ENCODE measurements around the gene HNRNPC. TPM values are rescaled to one million over a fixed set of nuclear protein-coding genes. Genes with fewer than 3 reads are reported as not detected.
A peak's percentile ranks its signal among the peaks of the same experiment; 100 is the strongest.

HNRNPC gene
- total RNA-seq, 2 experiments from 2014 or later, result 684 to 863 TPM

- Mint-ChIP-seq H3K4me3 (no peak overlapping the region), H3K27ac (no peak overlapping the region)
- POLR2A ChIA-PET, result no interaction called here
Observed at GRCh38 chr14:21201732-21202462, 67.3 kb downstream of the HNRNPC start.

GRCh38 chr14:21200752-21201461 is 68.3 kb downstream of the HNRNPC start:
- no peak for DNase-seq
- Mint-ChIP-seq H3K27ac (no peak overlapping the region), H3K9me3 (no peaks in the 10 kb centered on the region), H3K27me3 (peaks cover 3% of the 10 kb centered on the region), H3K4me1 (no peaks in the 10 kb centered on the region), H3K4me3 (no peak overlapping the region), H3K36me3 (ENCODE audit: low read depth) (peaks cover 24% of the 10 kb centered on the region)
- POLR2A ChIA-PET, result no interaction called here
- CTCF ChIA-PET, result interaction anchor here (0.9 kb wide), 1 partner anchor 16 kb away, joined by 3 read pairs; no protein-coding TSS in a partner anchor

More at GRCh38 chr14:21201732-21202462, 67.3 kb downstream of the HNRNPC start:
- Mint-ChIP-seq H3K9me3 (no peaks in the 10 kb centered on the region), H3K4me1 (no peaks in the 10 kb centered on the region), H3K36me3 (ENCODE audit: low read depth) (peaks cover 31% of the 10 kb centered on the region), H3K27me3 (no peaks in the 10 kb centered on the region)
- CTCF ChIA-PET, result interaction anchor here (1.2 kb wide), 1 partner anchor 226 kb away, joined by 3 read pairs; no protein-coding TSS in a partner anchor
- no peak for DNase-seq

- no peak for DNase-seq
- ChIA-PET POLR2A (no interaction called here), CTCF (interaction anchor here (0.9 kb wide), 1 partner anchor 17 kb away, joined by 3 read pairs; no protein-coding TSS in a partner anchor)
- H3K27ac Mint-ChIP-seq, result no peak overlapping the region
- H3K4me3 Mint-ChIP-seq, result no peak overlapping the region
- peaks cover 19% of the 10 kb centered on the region for H3K36me3 Mint-ChIP-seq (ENCODE audit: low read depth)
- peaks cover 8% of the 10 kb centered on the region for H3K27me3 Mint-ChIP-seq
- H3K9me3 Mint-ChIP-seq, result no peaks in the 10 kb centered on the region
- H3K4me1 Mint-ChIP-seq, result no peaks in the 10 kb centered on the region
Observed at GRCh38 chr14:21199611-21200560, 69.4 kb downstream of the HNRNPC start.

DNA sequence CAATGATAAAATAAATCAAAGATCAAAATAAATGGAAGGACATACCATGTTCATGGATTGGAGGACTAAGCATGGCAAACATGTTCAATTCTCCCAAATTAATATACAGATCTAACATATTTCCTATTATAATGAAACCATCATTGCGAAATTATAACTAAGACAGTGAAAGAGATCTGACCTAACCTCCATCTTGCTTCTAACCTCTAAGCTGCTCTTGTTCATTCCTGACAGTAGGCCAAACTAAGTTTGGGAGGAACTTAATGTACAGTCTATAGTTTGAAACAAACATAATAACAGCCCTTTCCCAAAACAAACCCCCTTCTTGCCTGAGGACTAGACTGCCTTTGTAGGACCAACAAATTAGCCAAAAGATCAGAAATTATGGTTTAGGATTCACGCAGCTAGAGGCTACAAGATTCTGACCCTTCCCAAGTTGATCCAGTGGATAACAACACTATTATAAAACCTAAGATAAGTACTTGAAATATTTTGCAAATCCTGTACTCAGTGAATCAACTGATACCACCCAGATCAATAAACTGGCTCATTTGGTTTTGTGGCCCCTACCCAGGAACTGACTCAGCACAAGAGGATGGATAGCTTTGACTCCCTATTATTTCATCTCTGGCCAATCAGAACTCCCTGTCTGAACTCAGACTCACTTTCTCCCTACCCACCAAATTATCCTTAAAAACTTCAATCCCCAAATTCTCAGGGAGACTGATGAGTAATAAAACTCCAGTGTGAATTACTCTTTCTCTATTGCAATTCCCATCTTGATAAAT is 71.6 kb downstream of the HNRNPC start:
- Mint-ChIP-seq H3K27ac (no peak overlapping the region), H3K36me3 (ENCODE audit: low read depth) (peaks cover 4% of the 10 kb centered on the region), H3K4me3 (peak overlapping the region; percentile 0), H3K9me3 (no peaks in the 10 kb centered on the region), H3K4me1 (peaks cover under 1% of the 10 kb centered on the region), H3K27me3 (peaks cover 16% of the 10 kb centered on the region)
- ChIA-PET CTCF (interaction anchor here (0.5 kb wide), 1 partner anchor 56 kb away, joined by 3 read pairs; no protein-coding TSS in a partner anchor), POLR2A (no interaction called here)
- no peak for DNase-seq

DNA sequence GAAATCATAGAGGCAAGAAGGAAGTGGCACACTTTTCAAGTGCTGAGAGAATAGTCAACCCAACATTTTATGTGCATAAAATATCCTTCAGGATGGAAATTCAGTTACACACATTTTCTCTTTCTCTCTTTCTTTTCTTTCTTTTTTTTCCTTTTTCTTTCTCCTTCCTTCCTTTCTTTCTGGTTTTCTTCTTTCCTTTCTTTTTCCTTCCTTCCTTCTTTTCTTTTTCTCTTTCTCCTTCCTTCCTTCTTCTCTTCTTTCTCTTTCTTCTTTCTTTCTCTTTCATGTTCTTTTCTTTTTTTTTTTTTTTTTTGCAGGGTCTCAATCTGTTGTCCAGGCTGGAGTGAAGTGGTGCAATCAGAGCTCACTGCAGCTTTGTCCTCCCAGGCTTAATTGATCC is 74.6 kb downstream of the HNRNPC start:
- Mint-ChIP-seq H3K4me3 (no peak overlapping the region), H3K27ac (no peak overlapping the region)
- CTCF ChIA-PET, result no interaction called here

GRCh38 chr14:21192875-21193535 is 76.2 kb downstream of the HNRNPC start:
- Mint-ChIP-seq H3K36me3 (ENCODE audit: low read depth) (no peaks in the 10 kb centered on the region), H3K4me3 (peak overlapping the region; percentile 60), H3K9me3 (no peaks in the 10 kb centered on the region), H3K27ac (no peak overlapping the region), H3K4me1 (peaks cover 15% of the 10 kb centered on the region), H3K27me3 (peaks cover 16% of the 10 kb centered on the region)
- POLR2A ChIA-PET, result interaction anchor here (0.6 to 0.7 kb wide), 2 partner anchors 51 to 63 kb away, joined by 3 to 5 read pairs; no protein-coding TSS in a partner anchor
- DNase-seq, result no peak
- CTCF ChIA-PET, result interaction anchor here (1.5 to 1.7 kb wide), 2 partner anchors 89 to 101 kb away, joined by 3 to 5 read pairs; no protein-coding TSS in a partner anchor

More for the DNA sequence above, 74.6 kb downstream of the HNRNPC start:
- POLR2A ChIA-PET, result no interaction called here
- no peaks in the 10 kb centered on the region for H3K9me3 Mint-ChIP-seq
- peaks cover 16% of the 10 kb centered on the region for H3K27me3 Mint-ChIP-seq
- DNase-seq, result no peak
- H3K36me3 Mint-ChIP-seq (ENCODE audit: low read depth), result no peaks in the 10 kb centered on the region
- peaks cover 15% of the 10 kb centered on the region for H3K4me1 Mint-ChIP-seq

- H3K27ac Mint-ChIP-seq, result no peak overlapping the region
- no peaks in the 10 kb centered on the region for H3K36me3 Mint-ChIP-seq (ENCODE audit: low read depth)
- peaks cover 16% of the 10 kb centered on the region for H3K27me3 Mint-ChIP-seq
- peak overlapping the region; percentile 60 for H3K4me3 Mint-ChIP-seq
- H3K9me3 Mint-ChIP-seq, result no peaks in the 10 kb centered on the region
- H3K4me1 Mint-ChIP-seq, result peaks cover 15% of the 10 kb centered on the region
- no peak for DNase-seq
- POLR2A ChIA-PET, result interaction anchor here (0.7 kb wide), 1 partner anchor 52 kb away, joined by 3 read pairs; no protein-coding TSS in a partner anchor
- CTCF ChIA-PET, result interaction anchor here (0.6 to 1.7 kb wide), 4 partner anchors 11 to 100 kb away, joined by 3 to 5 read pairs (median 3); no protein-coding TSS in a partner anchor
Observed at GRCh38 chr14:21192447-21192822, 76.8 kb downstream of the HNRNPC start.

- Mint-ChIP-seq H3K27ac (peak overlapping the region; percentile 41), H3K27me3 (peaks cover 16% of the 10 kb centered on the region), H3K9me3 (no peaks in the 10 kb centered on the region), H3K4me3 (peak overlapping the region; percentile 60), H3K4me1 (peaks cover 15% of the 10 kb centered on the region), H3K36me3 (ENCODE audit: low read depth) (no peaks in the 10 kb centered on the region)
- CTCF ChIA-PET, result interaction anchor here (0.6 to 1.7 kb wide), 5 partner anchors 12 to 1866 kb away, joined by 3 to 5 read pairs (median 3); no protein-coding TSS in a partner anchor
- peak; percentile 81 for DNase-seq
- POLR2A ChIA-PET, result interaction anchor here (0.7 kb wide), 1 partner anchor 52 kb away, joined by 3 read pairs; no protein-coding TSS in a partner anchor
Observed at GRCh38 chr14:21191809-21192446, 77.3 kb downstream of the HNRNPC start.

DNA sequence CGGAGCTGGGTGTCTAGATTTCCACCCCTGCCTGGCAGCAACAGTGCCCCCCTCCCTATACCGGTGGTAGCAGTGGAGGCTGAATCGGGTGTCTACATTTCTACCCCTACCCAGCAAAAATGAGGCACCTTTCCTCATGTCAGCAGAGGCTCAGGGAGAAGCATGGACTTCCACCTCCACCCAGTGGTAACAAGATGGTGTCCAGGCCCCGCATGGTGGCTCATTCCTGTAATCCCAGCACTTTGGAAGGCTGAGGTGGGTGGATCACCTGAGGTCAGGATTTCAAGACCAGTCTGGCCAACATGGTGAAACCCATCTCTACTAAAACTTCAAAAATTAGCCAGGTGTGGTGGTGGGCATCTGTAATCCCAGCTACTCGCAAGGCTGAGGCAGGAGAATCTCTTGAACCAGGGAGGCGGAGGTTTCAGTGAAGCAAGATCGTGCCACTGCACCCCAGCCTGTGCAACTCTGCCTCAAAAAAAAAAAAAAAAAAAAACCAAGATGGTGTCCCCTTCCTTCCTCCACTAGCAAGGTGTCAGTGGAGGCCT is 77.9 kb downstream of the HNRNPC start:
- Mint-ChIP-seq H3K4me1 (peaks cover 15% of the 10 kb centered on the region), H3K36me3 (ENCODE audit: low read depth) (no peaks in the 10 kb centered on the region), H3K27ac (peak overlapping the region; percentile 41), H3K27me3 (peaks cover 16% of the 10 kb centered on the region), H3K4me3 (peak overlapping the region; percentile 60), H3K9me3 (no peaks in the 10 kb centered on the region)
- CTCF ChIA-PET, result interaction anchor here (0.6 to 1.5 kb wide), 4 partner anchors 12 to 1866 kb away, joined by 3 to 5 read pairs (median 4); no protein-coding TSS in a partner anchor
- POLR2A ChIA-PET, result no interaction called here
- DNase-seq, result no peak

GRCh38 chr14:21185491-21185890 is 83.8 kb downstream of the HNRNPC start:
- H3K4me1 Mint-ChIP-seq, result no peaks in the 10 kb centered on the region
- POLR2A ChIA-PET, result no interaction called here
- no peak for DNase-seq
- peaks cover 2% of the 10 kb centered on the region for H3K36me3 Mint-ChIP-seq (ENCODE audit: low read depth)
- H3K4me3 Mint-ChIP-seq, result no peak overlapping the region
- CTCF ChIA-PET, result no interaction called here
- peaks cover 19% of the 10 kb centered on the region for H3K27me3 Mint-ChIP-seq
- H3K27ac Mint-ChIP-seq, result peak overlapping the region; percentile 6
- peaks cover 2% of the 10 kb centered on the region for H3K9me3 Mint-ChIP-seq
